ENCODE measurements around the gene TBC1D10A.

Gene TBC1D10A

GRCh38 chr22:30244641-30245040 lies 82.1 kb downstream of the TBC1D10A start:
- Histone ChIP-seq H3K4me1 (ENCODE audit: insufficient read depth, low read length) (peaks cover 8% of the 10 kb centered on the region), H3K9ac (ENCODE audit: low read depth, low read length) (no peak overlapping the region), H3K9me3 (ENCODE audit: insufficient read depth, low read depth, low read length) (no peaks in the 10 kb centered on the region), H3K27me3 (ENCODE audit: insufficient read depth, low read length) (peaks cover 13% of the 10 kb centered on the region; the same call in 1 of the 2 replicates), H3K4me3 (ENCODE audit: low read length) (no peak overlapping the region), H3K27ac (ENCODE audit: low read length) (no peak overlapping the region), H3K36me3 (ENCODE audit: insufficient read depth, low read depth, low read length) (peaks cover 10% of the 10 kb centered on the region; the same call in 1 of the 2 replicates)

DNA sequence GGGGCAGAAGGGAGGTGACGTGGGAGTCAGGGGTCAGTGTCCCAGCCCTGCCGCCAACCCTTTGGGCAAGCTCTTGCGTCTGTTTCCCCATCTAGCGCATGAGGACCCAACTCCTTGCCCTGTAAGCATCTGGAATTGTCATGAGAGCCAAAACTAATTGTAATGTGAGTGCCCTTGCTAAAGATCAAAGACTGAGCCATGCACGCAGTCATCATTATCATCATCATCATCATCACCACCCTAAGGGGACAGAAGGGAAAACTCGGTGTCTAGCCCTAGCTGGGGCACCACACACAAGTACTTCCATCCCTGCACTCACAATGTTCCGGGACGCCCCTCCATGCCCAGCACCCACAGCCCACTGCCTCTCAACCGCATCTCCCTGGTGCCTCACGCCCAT lies 82.7 kb downstream of the TBC1D10A start:
- Histone ChIP-seq H3K4me1 (ENCODE audit: insufficient read depth, low read length) (peaks cover 8% of the 10 kb centered on the region), H3K27ac (ENCODE audit: low read length) (no peak overlapping the region), H3K27me3 (ENCODE audit: insufficient read depth, low read length) (peaks cover 13% of the 10 kb centered on the region; the same call in 1 of the 2 replicates), H3K36me3 (ENCODE audit: insufficient read depth, low read depth, low read length) (peaks cover 10% of the 10 kb centered on the region; the same call in 1 of the 2 replicates), H3K9me3 (ENCODE audit: insufficient read depth, low read depth, low read length) (no peaks in the 10 kb centered on the region), H3K4me3 (ENCODE audit: low read length) (no peak overlapping the region), H3K9ac (ENCODE audit: low read depth, low read length) (no peak overlapping the region)

DNA sequence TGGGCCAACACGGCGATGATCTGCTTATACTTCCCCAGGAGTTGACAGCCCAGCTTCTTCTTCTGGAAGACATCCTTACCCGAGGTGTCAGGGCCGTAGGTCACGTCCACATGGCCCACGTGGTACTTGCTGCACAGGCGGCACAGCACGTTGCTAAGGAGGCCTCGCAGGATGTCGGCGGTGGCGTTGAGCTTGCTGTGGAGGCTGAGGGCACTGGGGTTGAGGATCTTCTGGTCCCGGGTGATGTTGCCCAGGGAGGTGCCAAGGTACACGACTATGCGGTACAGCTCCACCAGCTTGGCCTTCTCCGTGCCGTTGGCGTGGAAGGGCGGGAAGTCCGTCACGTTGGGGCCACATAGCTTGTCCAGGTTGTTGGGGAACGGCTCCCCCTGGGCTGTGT lies 83.1 kb downstream of the TBC1D10A start:
- H3K9me3 ChIP-seq (ENCODE audit: insufficient read depth, low read depth, low read length) = no peaks in the 10 kb centered on the region

More for the DNA sequence above, 83.1 kb downstream of the TBC1D10A start:
- H3K27ac ChIP-seq (ENCODE audit: low read length) = no peak overlapping the region
- peaks cover 13% of the 10 kb centered on the region; the same call in 1 of the 2 replicates for H3K27me3 ChIP-seq (ENCODE audit: insufficient read depth, low read length)
- H3K4me1 ChIP-seq (ENCODE audit: insufficient read depth, low read length) = peaks cover 8% of the 10 kb centered on the region
- no peak overlapping the region for H3K9ac ChIP-seq (ENCODE audit: low read depth, low read length)
- H3K4me3 ChIP-seq (ENCODE audit: low read length) = no peak overlapping the region
- H3K36me3 ChIP-seq (ENCODE audit: insufficient read depth, low read depth, low read length) = peaks cover 10% of the 10 kb centered on the region; the same call in 1 of the 2 replicates
